ENCODE measurements around the gene NOBOX. TPM values are rescaled to one million over a fixed set of nuclear protein-coding genes. Genes with fewer than 3 reads are reported as not detected.

The NOBOX gene
- total and polyA plus RNA-seq, 2 experiments from 2014 or later: not detected

DNA sequence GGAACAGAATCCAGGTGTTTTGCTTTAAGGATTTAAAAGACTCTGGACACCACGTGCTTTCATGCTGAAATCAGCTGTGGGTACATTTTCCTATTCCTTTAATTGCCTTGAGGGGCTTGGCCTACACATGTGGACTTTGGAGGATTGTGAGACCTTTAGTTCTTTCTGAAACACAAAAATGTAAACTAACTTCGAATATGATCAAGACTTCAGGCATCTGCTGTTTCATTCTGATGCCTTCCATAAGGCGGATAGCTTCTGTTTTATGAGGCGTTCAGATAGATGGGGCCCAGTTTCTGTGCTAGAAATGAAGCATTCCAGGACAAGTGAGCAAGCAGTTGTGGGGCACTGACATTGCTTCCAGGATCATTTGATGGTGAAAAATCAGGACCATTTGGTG is 1.5 kb upstream of the NOBOX start (continued):
- TF ChIP-seq EZH2phosphoT487 (IDR thresholded peaks at IDR 0.05; ENCODE audit: unreplicated experiment) (no peak), JUNB (IDR thresholded peaks at IDR 0.05; ENCODE audit: unreplicated experiment) (no peak), NANOG (IDR thresholded peaks at IDR 0.05; ENCODE audit: borderline replicate concordance) (no peak), EZH2 (IDR thresholded peaks at IDR 0.05; ENCODE audit: low read depth, unreplicated experiment) (no peak), POLR2AphosphoS5 (IDR thresholded peaks at IDR 0.05; ENCODE audit: low read depth) (no peak), ZNF331 (CRISPR knock-in tag; IDR thresholded peaks at IDR 0.05; ENCODE audit: low read depth) (no peak)
- TF ChIP-seq, protein P1, sequence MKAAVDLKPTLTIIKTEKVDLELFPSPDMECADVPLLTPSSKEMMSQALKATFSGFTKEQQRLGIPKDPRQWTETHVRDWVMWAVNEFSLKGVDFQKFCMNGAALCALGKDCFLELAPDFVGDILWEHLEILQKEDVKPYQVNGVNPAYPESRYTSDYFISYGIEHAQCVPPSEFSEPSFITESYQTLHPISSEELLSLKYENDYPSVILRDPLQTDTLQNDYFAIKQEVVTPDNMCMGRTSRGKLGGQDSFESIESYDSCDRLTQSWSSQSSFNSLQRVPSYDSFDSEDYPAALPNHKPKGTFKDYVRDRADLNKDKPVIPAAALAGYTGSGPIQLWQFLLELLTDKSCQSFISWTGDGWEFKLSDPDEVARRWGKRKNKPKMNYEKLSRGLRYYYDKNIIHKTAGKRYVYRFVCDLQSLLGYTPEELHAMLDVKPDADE (IDR thresholded peaks at IDR 0.05): no peak
- TF ChIP-seq, protein P2, sequence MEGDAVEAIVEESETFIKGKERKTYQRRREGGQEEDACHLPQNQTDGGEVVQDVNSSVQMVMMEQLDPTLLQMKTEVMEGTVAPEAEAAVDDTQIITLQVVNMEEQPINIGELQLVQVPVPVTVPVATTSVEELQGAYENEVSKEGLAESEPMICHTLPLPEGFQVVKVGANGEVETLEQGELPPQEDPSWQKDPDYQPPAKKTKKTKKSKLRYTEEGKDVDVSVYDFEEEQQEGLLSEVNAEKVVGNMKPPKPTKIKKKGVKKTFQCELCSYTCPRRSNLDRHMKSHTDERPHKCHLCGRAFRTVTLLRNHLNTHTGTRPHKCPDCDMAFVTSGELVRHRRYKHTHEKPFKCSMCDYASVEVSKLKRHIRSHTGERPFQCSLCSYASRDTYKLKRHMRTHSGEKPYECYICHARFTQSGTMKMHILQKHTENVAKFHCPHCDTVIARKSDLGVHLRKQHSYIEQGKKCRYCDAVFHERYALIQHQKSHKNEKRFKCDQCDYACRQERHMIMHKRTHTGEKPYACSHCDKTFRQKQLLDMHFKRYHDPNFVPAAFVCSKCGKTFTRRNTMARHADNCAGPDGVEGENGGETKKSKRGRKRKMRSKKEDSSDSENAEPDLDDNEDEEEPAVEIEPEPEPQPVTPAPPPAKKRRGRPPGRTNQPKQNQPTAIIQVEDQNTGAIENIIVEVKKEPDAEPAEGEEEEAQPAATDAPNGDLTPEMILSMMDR (conservative IDR thresholded peaks at IDR 0.05; ENCODE audit: low read depth in 2 of 2): no peak

DNA sequence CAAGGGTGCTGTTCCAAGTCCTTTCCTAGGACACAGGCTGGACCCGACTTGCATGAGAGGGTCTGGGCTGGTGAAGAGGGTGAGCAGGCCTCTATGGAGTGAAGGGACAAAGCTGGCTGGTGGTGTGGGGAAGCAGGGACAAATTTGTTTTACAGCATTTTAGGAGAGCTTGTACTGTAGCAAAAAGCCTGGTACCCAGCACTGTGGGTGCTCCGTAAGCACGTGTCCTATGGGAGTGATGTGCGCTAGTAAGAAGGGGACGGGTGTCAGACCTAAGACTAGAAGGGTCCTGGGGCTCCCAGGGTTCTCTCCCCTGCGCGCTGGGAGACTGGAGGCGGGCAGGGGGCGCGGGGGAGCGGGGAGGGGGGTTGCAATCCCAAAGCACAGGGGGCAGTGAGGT is 391 bp downstream of the NOBOX start:
- Mint-ChIP-seq H3K27ac (no peak overlapping the region), H3K9me3 (no peaks in the 10 kb centered on the region), H3K4me1 (peaks cover 9% of the 10 kb centered on the region), H3K27me3 (ENCODE audit: insufficient read depth, low read depth, poor library complexity) (peaks cover 8% of the 10 kb centered on the region), H3K4me3 (no peak overlapping the region), H3K36me3 (ENCODE audit: low read depth) (no peaks in the 10 kb centered on the region)
- no peak overlapping the region for H2AFZ ChIP-seq
- DNase-seq (ENCODE audit: low spot score) (no peak), ATAC-seq (no peak)
- H3K4me3 ChIP-seq: no peak overlapping the region
- no peaks in the 10 kb centered on the region for H3K27me3 ChIP-seq (ENCODE audit: insufficient read depth)
- H3K4me2 ChIP-seq: no peak overlapping the region
- H3K36me3 ChIP-seq (ENCODE audit: insufficient read depth): no peaks in the 10 kb centered on the region
- no peaks in the 10 kb centered on the region for H3F3A ChIP-seq (replicated peaks; ENCODE audit: low read depth)
- no peak overlapping the region for H3K27ac ChIP-seq (ENCODE audit: low read depth)
- no peaks in the 10 kb centered on the region for H3K9me2 ChIP-seq (ENCODE audit: insufficient read depth)
- no peaks in the 10 kb centered on the region for H3K79me2 ChIP-seq (replicated peaks; ENCODE audit: insufficient read depth)
- peaks cover 4% of the 10 kb centered on the region; the same call in 1 of the 2 replicates for H3K4me1 ChIP-seq (ENCODE audit: insufficient read depth)
- H4K20me1 ChIP-seq (replicated peaks; ENCODE audit: insufficient read depth): no peaks in the 10 kb centered on the region
- TF ChIP-seq EZH2phosphoT487 (IDR thresholded peaks at IDR 0.05; ENCODE audit: unreplicated experiment) (no peak), EZH2 (IDR thresholded peaks at IDR 0.05; ENCODE audit: low read depth, unreplicated experiment) (no peak), JUNB (IDR thresholded peaks at IDR 0.05; ENCODE audit: unreplicated experiment) (no peak), CREB1 (CRISPR knock-in tag; IDR thresholded peaks at IDR 0.05; ENCODE audit: low read depth) (no peak), STAT1 (IDR thresholded peaks at IDR 0.05; ENCODE audit: unreplicated experiment) (no peak), ZNF331 (CRISPR knock-in tag; IDR thresholded peaks at IDR 0.05; ENCODE audit: low read depth) (no peak), NANOG (IDR thresholded peaks at IDR 0.05; ENCODE audit: borderline replicate concordance) (no peak), ZNF114 (CRISPR knock-in tag; IDR thresholded peaks at IDR 0.05) (no peak)
- TF ChIP-seq, protein P2 (conservative IDR thresholded peaks at IDR 0.05; ENCODE audit: low read depth in 2 of 2): no peak
- TF ChIP-seq, protein P3, sequence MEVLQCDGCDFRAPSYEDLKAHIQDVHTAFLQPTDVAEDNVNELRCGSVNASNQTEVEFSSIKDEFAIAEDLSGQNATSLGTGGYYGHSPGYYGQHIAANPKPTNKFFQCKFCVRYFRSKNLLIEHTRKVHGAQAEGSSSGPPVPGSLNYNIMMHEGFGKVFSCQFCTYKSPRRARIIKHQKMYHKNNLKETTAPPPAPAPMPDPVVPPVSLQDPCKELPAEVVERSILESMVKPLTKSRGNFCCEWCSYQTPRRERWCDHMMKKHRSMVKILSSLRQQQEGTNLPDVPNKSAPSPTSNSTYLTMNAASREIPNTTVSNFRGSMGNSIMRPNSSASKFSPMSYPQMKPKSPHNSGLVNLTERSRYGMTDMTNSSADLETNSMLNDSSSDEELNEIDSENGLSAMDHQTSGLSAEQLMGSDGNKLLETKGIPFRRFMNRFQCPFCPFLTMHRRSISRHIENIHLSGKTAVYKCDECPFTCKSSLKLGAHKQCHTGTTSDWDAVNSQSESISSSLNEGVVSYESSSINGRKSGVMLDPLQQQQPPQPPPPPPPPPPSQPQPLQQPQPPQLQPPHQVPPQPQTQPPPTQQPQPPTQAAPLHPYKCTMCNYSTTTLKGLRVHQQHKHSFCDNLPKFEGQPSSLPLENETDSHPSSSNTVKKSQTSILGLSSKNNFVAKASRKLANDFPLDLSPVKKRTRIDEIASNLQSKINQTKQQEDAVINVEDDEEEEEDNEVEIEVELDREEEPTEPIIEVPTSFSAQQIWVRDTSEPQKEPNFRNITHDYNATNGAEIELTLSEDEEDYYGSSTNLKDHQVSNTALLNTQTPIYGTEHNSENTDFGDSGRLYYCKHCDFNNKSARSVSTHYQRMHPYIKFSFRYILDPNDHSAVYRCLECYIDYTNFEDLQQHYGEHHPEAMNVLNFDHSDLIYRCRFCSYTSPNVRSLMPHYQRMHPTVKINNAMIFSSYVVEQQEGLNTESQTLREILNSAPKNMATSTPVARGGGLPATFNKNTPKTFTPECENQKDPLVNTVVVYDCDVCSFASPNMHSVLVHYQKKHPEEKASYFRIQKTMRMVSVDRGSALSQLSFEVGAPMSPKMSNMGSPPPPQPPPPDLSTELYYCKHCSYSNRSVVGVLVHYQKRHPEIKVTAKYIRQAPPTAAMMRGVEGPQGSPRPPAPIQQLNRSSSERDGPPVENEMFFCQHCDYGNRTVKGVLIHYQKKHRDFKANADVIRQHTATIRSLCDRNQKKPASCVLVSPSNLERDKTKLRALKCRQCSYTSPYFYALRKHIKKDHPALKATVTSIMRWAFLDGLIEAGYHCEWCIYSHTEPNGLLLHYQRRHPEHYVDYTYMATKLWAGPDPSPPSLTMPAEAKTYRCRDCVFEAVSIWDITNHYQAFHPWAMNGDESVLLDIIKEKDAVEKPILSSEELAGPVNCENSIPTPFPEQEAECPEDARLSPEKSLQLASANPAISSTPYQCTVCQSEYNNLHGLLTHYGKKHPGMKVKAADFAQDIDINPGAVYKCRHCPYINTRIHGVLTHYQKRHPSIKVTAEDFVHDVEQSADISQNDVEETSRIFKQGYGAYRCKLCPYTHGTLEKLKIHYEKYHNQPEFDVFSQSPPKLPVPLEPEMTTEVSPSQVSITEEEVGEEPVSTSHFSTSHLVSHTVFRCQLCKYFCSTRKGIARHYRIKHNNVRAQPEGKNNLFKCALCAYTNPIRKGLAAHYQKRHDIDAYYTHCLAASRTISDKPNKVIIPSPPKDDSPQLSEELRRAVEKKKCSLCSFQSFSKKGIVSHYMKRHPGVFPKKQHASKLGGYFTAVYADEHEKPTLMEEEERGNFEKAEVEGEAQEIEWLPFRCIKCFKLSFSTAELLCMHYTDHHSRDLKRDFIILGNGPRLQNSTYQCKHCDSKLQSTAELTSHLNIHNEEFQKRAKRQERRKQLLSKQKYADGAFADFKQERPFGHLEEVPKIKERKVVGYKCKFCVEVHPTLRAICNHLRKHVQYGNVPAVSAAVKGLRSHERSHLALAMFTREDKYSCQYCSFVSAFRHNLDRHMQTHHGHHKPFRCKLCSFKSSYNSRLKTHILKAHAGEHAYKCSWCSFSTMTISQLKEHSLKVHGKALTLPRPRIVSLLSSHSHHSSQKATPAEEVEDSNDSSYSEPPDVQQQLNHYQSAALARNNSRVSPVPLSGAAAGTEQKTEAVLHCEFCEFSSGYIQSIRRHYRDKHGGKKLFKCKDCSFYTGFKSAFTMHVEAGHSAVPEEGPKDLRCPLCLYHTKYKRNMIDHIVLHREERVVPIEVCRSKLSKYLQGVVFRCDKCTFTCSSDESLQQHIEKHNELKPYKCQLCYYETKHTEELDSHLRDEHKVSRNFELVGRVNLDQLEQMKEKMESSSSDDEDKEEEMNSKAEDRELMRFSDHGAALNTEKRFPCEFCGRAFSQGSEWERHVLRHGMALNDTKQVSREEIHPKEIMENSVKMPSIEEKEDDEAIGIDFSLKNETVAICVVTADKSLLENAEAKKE (CRISPR knock-in tag; IDR thresholded peaks at IDR 0.05): no peak
- TF ChIP-seq, protein P1 (IDR thresholded peaks at IDR 0.05): no peak

All from GM23338 (cell line).